Iris pigment epithelial cell (primary cell): ENCODE measurements around the gene APMAP.
A peak's percentile ranks its signal among the peaks of the same experiment; 100 is the strongest.

Source experiments
- DNase-seq: peaks from one replicate; pipeline ENCODE4 v3.0.0-alpha.2; 2011; ENCODE audit warnings: low read depth

The APMAP gene

GRCh38 chr20:24987244-24987643 is 5.3 kb downstream of the APMAP start:
- DNase-seq, result peak; percentile 54

GRCh38 chr20:24986436-24987015 is 6.0 kb downstream of the APMAP start:
- no peak for DNase-seq

- no peak for DNase-seq
Measured at GRCh38 chr20:24985802-24986201, 6.7 kb downstream of the APMAP start.

GRCh38 chr20:24984961-24985640 is 7.5 kb downstream of the APMAP start:
- no peak for DNase-seq

GRCh38 chr20:24983896-24984295 is 8.7 kb downstream of the APMAP start:
- no peak for DNase-seq

GRCh38 chr20:24981790-24982189 is 10.8 kb downstream of the APMAP start:
- no peak for DNase-seq

- DNase-seq, result no peak
Measured at GRCh38 chr20:24981282-24981681, 11.3 kb downstream of the APMAP start.

GRCh38 chr20:24980291-24981053 is 12.1 kb downstream of the APMAP start:
- DNase-seq, result no peak

- DNase-seq, result no peak
Measured at GRCh38 chr20:24979036-24979960, 13.3 kb downstream of the APMAP start.

GRCh38 chr20:24978513-24978912 is 14.0 kb downstream of the APMAP start:
- DNase-seq, result no peak

- DNase-seq, result no peak
Measured at GRCh38 chr20:24977797-24978196, 14.8 kb downstream of the APMAP start.

GRCh38 chr20:24977336-24977735 is 15.2 kb downstream of the APMAP start:
- no peak for DNase-seq

GRCh38 chr20:24972341-24972740 is 20.2 kb downstream of the APMAP start:
- DNase-seq, result no peak

GRCh38 chr20:24971376-24972101 is 21.0 kb downstream of the APMAP start:
- no peak for DNase-seq

GRCh38 chr20:24970754-24971153 is 21.8 kb downstream of the APMAP start:
- DNase-seq, result no peak

- no peak for DNase-seq
Measured at GRCh38 chr20:24970030-24970553, 22.5 kb downstream of the APMAP start.

GRCh38 chr20:24969186-24970029 is 23.1 kb downstream of the APMAP start:
- no peak for DNase-seq

GRCh38 chr20:24968278-24968800 is 24.2 kb downstream of the APMAP start:
- DNase-seq, result no peak

- no peak for DNase-seq
Measured at GRCh38 chr20:24966317-24967012, 26.1 kb downstream of the APMAP start.
